Activated T-cell treated with anti-CD3 and anti-CD28 coated beads for 4 hours (primary cell): Measurements from ENCODE around the gene COG5.

Source experiments
- DNase-seq: peaks from one replicate; pipeline ENCODE4 v3.0.0-alpha.2; 2020

Gene COG5

DNA sequence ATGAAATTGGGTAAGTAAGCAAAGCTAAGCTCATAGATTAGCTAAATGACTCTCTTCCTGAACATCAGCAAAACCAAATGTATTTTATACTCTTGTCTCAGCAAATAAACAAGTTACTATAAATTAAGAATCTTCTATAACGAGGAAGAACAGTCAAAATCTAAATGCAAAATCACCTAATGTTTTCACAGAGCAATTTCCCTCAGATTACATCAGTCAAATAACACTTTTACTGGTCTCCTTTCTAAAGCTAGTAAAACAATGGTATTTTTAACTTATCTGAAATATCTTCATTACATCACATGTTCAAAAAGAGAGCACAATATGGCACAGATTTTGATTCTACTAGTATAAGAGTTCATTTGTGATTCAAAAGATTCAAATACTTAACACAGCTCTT is 110.3 kb downstream of the COG5 start:
- DNase-seq, result no peak

DNA sequence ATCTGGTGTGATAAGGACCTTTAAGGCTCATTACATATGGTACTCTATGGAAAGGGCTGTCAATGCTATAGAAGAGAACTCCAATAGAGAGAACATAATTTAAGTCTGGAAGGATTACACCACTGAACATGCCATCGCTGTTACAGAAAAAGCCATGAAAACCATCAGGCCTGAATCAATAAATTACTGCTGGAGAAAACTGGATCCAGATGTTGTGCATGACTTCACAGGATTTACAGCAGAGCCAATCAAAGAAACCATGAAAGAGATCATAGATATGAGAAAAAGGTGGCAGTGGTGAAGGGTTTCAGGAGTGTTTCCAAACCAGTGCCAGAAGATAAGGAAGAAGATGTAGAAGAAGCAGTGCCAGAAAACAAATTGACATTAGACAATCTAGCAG is 112.8 kb downstream of the COG5 start:
- DNase-seq, result no peak

DNA sequence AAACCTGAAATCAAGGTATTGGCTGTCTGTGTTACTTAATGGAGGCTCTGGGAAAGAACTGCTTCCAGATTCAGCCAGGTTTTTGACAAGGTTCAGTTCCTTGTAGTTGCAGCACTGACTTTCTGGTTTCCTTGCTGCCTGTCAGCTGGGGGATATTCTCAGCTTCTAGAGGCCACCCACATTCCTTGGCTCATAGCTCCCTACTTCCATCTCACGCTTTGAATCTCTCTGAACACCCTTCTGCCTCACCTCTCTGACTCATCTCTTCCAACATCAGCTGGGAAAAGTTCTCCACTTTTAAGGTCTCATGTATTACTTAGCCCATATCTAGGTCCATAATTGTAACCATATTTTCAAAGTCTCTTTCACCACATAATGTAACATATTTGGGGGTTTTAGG is 116.7 kb downstream of the COG5 start:
- no peak for DNase-seq

DNA sequence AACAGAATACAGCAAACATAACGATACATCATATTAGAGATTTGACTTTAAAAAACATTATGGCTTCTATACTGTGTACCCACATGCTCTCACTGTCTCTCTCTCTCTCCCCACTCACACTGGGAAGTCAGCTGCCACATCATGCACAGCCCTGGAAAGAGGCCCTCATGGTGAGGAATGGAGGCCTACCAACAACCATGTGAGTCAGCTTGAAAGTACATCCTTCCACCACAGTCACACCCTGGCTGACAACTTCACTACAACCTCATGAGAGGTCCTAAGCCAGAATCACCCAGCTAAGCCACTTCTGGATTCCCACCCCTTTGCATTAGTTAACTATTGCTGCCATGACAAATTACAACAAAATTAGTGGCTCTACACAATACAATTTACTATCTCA is 117.2 kb downstream of the COG5 start:
- no peak for DNase-seq

DNA sequence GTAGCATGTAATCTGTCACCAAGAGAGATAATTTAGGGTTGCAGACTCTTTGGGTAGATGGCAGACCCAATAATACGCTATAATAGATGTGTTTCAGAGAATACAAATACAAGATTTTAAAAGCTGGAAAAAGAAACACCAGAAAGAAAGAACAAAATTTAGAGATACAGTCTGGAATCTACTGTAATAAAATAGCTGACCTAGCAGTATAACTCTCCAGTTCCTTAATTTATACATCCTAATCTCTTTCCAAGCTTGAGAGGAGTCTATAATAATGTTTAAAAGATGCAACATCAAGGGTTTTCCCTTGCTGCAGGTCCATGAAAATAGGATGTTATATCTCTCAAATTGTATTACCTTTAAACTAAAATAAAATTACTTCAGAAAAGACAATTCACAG is 121.0 kb downstream of the COG5 start:
- DNase-seq, result no peak

DNA sequence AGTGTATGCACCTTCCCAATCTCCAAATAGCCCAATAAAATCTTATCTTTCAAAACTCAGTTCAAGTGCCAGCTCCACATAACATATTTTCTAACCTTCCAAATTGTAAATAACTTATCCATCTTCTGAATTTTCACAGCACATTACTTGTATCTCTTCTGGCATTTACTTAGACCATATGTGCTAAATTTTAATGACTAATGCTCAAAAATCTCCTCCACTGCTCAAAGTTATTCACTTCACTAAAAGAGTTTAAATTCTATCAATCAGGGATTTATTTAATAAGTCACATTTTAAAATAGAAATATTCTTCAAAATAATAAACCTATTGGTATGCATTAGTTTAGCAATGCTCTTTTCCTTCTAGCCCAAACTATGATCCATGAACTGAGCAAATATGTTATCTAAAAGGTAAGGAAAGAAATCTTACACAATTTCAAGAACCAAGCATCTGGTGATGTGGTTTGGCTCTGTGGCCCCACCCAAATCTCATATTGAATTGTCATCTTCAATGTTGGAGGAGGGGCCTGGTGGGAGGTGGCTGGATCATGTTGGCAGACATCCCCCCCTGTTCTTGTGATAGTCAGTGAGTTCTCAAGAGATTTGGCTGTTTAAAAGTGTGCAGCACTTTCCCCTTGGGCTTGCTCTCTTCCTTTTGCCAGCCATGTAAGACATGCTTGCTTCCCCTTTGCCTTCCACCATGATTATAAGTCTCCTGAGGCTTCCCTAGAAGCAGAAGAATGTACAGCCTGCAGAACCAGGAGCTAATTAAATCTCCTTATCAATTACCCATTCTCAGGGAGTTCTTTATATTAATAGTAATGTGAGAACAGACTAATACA is 121.9 kb downstream of the COG5 start:
- DNase-seq, result no peak

DNA sequence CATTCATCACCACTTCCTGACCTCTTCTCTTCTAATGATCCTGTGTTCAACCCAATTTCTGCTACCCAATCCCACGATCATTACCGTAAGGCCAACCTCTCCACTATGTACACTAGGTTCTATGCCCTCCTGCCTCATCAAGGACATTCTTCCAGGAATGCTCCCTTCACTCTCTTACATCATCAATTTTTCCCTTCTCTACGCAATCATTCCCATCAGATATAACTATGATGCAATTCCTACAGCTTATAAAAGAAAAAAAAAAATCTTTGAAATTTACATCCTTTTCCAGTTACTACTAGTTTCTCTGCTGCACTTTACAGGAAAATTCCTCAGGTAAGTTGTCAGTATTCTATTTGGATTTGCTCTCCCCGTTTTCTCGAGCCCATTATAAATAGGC is 124.7 kb downstream of the COG5 start:
- no peak for DNase-seq

DNA sequence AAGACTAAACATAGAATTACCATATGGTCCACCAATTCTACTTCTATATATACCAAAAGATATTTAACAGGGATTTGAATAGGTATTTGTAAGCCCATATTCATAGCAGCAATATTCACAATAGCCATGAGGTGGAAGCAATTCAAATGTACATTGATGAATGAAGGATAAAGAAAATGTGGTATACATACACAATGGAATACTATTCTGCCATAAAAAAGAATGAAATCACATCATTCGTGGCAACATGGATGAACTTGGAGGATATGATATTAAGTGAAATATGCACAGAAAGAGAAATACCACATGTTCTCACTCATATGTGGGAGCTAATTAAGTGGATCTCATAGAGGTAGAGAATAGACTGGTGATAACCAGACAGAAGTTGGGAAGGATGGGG is 128.0 kb downstream of the COG5 start:
- no peak for DNase-seq

DNA sequence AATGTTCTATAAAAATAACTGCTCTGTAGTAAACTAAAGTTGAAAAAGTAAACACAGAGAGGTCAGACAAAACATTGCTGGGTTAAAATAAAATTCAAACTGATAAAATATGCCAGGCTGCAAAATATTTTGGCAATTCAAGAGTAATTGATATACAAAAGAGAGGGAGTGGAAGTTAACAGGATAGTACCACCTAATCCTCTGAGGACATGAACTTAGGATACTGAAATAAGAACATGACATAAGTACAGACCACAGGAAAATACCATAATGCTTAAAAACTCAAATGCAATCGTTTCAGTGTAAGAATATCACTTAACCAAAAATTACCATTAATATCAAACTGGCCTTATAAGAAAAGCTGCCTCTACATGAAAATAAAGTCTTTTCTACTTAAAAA is 131.5 kb downstream of the COG5 start:
- no peak for DNase-seq

DNA sequence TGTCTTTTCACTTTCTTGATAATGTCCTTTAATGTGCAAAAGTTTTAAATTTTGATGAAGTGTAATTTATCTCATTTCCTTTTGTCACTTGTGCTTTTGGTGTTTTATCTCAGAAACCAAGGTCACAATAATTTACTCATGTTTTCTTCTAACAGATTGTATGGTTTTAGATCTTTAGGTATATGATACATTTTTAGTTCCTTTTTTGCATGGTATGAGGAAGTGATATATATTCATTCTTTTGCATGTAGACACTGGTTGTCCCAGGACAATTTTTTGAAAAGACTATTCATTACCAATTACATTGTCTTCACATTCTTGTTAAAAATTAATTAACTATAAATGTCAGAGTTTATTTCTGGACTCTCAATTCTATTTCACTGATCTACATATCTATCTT is 133.7 kb downstream of the COG5 start:
- no peak for DNase-seq

DNA sequence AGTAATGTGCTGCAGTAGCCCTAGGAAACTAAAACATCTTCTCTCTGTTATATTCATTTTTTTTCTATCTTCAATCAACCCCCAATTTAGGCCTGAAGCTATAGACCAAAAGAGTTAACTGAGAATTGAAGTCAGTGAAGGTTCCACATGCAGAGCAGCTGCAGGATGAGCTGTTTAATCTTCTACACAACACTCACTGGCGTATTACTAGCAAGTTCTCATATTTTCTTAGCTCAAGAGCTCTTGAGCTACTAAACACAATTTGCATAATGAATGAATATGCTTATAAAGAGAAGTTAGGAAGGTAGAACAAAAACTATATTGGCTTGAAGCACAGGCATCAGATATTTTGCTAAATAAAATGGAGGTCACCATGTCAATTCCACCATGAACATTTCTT is 135.1 kb downstream of the COG5 start:
- no peak for DNase-seq

DNA sequence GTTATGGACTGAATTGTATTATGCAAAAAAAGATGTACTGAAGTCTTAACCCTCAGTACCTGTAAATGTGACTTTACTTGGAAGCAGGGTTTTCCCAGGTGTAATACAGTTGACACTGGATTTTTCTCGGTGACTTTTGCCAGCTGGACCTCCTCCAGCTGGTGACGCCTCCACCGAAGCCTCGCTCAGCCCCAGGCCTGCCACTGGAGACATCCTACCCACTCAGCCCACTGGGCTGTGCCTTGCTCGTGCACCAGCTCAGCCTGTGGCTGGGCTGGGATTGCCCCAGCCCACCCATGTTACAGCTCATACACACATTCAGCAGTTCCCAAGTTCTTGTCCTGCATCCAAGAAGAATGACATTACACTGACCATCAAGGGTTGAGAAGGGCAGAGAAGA is 136.3 kb downstream of the COG5 start:
- no peak for DNase-seq

DNA sequence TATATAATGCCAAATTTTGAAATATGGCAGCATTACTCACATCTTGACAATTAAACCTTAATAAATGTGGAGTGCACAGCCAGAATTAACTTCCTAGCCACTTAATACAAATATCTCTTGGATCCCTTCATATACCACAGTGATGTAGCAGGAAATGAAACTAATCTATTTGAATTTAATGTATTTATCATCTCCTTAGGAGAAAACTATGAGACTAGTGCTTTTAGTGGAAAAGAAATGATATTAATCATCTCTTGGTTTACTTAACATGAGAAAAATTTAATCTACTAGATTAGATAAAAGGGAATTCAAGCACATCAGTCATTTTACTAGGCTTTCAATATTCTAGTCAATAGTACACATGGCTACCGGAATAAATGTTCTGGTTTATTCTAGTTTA is 149.5 kb downstream of the COG5 start:
- DNase-seq, result no peak

DNA sequence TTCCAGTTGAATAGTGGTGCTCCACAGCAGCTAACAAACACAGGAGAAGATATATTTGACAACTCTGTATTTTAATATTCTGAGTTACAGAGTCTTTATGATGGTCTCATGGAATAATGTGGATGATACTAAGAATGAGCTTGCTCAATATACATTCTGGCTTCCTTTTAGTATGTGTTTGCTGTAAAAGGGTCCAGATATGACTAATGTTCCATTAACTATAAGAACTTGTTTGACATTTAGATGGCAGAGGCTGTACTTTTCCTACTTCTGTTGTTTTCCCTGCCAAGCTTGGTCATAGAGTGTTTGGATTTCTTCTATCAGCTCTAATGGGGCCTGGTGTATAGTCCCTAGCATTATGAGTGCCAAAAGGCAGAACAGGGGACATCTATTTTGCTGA is 155.4 kb downstream of the COG5 start:
- DNase-seq, result no peak

DNA sequence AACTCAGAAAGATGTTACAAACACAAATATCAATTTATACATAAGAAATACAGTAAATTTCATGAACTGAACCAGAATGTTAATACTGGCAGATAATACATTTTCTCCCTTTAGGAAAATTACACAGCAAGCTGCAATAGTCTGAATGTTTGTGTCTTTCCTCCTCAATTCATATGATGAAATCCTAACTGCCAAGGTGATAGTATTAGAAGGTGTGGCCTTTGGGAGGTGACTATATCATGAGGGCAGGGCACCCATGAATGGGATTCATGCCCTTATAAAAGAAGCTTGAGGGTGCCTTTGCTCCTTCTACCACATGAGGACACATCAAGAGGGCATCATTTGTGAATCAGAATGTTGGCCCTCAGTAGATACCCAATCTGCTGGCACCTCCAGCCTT is 158.2 kb downstream of the COG5 start:
- no peak for DNase-seq

DNA sequence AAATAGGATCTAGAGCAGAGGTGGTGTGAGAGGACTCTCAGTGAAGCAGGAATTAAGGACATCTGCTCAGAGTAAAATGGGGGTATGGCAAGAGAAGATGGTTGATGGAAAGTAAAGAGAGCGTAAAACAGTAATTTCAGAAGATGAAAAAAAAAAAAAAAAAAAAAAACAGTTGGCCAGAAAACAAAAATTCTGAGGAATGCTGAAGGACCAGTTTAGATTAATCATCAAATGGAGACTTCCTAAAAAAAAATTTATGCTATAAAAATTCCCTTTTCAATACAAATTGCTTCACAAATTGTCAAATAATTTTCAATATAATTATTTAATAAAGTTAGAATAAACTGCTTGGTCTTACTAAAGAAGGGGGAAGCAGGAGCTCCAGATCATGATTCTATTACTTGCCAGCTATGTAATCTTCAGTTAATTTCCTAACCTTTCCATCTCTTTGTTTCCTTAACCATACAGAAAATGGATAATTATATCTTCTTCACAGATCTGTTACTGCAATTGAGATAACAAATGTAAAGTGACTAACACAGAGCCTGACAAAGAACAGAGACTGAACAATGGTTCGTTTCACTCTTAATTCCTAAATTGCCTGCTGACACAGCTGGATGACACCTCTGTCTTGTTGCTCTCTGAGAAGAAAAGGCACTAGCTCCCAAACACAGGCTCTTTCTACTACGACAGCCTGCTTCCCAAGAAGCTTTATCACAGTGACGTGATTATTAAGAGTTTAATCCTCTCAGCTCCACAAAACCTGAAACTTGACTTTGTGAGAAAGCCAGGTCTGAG is 158.8 kb downstream of the COG5 start:
- DNase-seq, result no peak

DNA sequence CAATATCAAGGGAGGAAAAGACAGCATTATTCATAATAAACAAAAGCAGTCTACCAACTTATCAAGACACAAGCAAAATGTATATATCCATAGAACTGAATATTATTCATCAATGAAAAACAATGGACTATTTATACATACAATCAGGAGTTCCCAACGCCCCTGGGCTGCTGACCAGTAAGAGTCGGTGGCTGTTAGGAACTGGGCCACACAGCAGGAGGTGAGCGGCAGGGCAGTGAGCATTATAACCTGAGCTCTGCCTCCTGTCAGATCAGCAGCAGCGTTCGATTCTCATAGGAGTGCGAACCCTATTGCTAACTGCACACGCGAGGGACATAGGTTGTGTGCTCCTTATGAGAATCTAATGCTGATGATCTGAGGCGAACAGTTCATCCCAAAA is 165.6 kb downstream of the COG5 start:
- DNase-seq, result no peak

DNA sequence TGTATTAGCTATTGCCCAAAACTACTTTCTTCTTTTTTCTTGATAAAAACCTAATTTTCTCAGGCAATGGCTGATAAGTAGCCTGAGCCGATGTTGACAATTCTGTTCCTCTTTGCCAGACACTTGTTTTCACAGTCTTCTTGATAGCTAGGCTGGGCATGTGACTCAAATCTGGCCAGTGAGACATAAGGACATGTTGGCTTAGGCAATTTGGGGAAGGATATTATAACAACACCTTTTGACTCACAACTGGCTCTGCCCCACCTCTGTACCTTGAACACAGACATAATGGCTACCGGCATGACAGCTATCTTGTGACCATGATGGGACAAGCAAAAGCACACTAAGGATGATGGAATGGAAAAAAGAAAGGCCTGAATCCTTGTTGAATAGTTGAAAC is 166.7 kb downstream of the COG5 start:
- no peak for DNase-seq

DNA sequence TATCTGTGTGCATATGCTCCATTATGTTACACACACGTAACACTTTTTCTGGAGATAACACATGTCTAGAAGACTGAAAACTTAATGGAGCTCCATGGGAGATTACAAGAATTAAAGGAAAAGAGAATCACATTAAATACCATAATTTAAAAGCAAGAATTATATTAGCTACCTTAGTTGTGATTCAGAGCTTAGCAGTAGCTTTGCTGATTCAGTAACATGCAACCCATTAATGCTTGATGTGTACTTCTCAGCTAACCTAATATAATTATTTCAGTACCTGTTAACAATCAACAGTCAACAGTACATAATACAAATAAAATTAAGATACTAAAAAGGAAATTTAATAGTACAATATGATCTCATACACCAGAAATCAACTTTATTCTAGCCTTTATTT is 167.6 kb downstream of the COG5 start:
- DNase-seq, result no peak

DNA sequence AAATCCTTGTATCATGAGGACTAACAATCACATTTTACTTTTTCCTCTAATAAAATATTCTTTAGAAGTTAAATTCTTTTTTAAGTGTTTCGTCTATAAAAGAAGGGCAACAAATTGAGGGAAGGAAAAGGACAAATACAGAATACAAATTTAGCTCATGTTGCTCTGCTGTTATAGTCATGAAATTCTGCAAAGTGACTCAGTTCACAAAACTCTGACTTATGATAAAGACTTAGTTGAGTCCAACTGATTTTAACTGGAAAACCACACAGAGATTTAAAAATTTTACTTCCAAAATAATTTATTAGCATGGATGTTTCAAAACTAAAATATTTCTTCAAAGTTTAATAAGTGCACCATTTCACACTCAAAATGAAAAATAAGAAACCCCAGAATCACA is 168.9 kb downstream of the COG5 start:
- DNase-seq, result no peak

DNA sequence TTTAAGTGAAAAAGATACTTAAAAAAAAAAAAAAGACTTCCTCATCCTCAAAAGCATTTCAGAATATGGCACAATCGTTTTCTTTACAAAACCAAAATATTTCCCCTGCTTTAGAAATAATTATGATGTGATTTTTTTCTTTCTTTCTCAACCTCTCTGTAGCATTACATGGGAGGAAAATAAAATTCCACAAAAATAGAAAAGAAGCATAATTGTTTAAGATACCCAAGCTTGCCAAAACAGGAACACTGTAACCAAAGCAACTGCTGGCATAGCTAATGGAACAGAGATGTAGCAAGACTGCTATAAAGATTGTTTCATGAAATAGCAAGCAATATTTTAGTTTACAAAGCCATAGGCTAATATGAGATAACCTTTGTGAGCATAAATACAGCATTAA is 169.4 kb downstream of the COG5 start:
- DNase-seq, result no peak

DNA sequence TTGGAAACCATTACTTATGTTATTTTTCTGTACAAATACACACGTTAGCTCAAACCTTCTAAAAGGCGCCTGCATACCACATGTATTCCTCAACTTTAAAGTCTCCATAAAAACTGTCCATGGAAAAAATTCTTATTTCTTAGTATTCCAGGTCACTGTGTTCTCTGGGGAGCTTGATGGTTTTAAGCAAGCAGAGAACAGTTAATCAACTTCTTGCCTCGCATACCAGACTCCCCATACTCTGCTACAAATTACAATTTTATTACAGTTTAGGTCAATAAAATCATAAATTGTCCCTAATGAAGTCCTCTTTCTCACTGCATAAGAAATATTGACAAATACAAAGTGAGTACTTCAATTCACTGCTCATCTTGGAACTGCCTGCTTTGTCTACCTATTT is 170.9 kb downstream of the COG5 start:
- no peak for DNase-seq

DNA sequence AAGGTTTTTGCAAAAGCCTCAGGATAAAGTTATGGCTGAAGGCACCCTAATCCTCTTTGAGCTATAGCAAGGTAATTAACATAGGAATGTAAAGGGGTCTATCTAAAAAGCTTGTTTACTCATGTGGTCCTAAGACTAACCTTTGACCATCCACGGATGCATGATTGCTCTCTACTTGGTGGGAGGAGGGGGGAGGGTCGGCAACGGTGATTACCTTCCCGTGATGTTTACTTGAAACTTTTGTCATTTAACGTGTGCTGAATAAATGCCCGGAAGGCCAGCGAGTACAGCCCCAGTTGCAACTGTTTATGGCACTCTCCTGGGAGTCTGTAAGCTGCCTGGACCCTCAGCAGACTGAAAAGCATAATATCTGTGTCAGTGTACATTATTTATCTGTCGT is 172.8 kb downstream of the COG5 start:
- DNase-seq, result no peak

DNA sequence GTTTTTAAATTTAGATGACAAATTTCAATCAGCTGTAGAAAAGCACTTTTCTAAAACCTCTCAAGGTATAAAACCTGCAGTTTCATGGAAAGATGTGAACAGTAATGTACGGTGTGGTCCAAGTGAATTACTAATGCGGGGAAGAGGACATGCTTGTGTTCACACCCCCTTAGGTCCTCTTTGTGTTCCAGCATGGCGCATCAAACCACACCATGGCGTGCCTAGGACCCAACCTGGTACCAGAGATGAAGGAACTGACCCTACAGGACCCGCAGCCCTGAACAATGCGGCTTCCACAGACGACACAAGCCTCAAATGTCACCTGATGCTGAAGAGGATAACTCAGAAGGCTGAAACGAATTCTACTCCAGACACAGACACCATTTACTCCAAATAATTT is 175.1 kb downstream of the COG5 start:
- DNase-seq, result no peak
